IMR-90 (cell line): ENCODE data around the gene HMGA1. TPM values are rescaled to one million over a fixed set of nuclear protein-coding genes. Genes with fewer than 3 reads are reported as not detected.

Experiments used
- ATAC-seq: fragments of 200-7000 bp; cut with Tn5 transposase; 2 replicates; pipeline ENCODE4 v1.9.1; 2020; ENCODE audit warnings: low read depth, mild to moderate bottlenecking, moderate library complexity
- BruUV-seq: library from RNA; stranded (reverse); fragments of 400-500 nt; replicated peaks from 2 replicates; lab custom pipeline; 2021; lab: Mats Ljungman, UMichigan
- CTCF ChIA-PET: fragments of 300-600 bp; formaldehyde crosslinking; extraction: SDS; loops from one replicate; lab custom pipeline; 2021; ENCODE audit warnings: antibody characterized with exemption; lab: Yijun Ruan, JAX
- POLR2A ChIA-PET: fragments of 300-600 bp; sonication (Branson Sonifier 250); formaldehyde crosslinking; loops from one replicate; lab custom pipeline; 2022; ENCODE audit warnings: antibody characterized with exemption; ENCODE audit not compliant: unreplicated experiment; lab: Charles Lee
- DNase-seq: peaks from one replicate; pipeline ENCODE4 v3.0.0; 2013
- H2AFZ ChIP-seq: replicated peaks from 2 replicates; pipeline ENCODE3; 2013; ENCODE audit warnings: low read length, mild to moderate bottlenecking; ENCODE audit not compliant: poor library complexity
- H2AK5ac ChIP-seq: 2 replicates; pipeline ENCODE4 v1.6.1; 2013; ENCODE audit warnings: low read depth, low read length, inconsistent platforms
- H2AK9ac ChIP-seq: replicated peaks from 2 replicates; pipeline ENCODE3; 2013; ENCODE audit warnings: mild to moderate bottlenecking, low read depth, low read length, moderate library complexity; ENCODE audit not compliant: poor library complexity
- H2BK120ac ChIP-seq: 2 replicates; pipeline ENCODE4 v1.6.1; 2013; ENCODE audit warnings: low read depth, low read length, inconsistent platforms
- H2BK15ac ChIP-seq: 3 replicates; pipeline ENCODE4 v1.6.1; 2013; ENCODE audit warnings: low read depth, low read length, inconsistent platforms
- H2BK20ac ChIP-seq: 2 replicates; pipeline ENCODE4 v1.6.1; 2013; ENCODE audit warnings: low read depth, mild to moderate bottlenecking, inconsistent platforms, low read length, moderate library complexity
- H2BK5ac ChIP-seq: 2 replicates; pipeline ENCODE4 v1.6.1; 2013; ENCODE audit warnings: mild to moderate bottlenecking, low read depth, low read length, inconsistent platforms; ENCODE audit not compliant: poor library complexity, severe bottlenecking
- H3K14ac ChIP-seq: replicated peaks from 2 replicates; pipeline ENCODE4 v1.6.1; 2013; ENCODE audit warnings: low read depth, low read length, inconsistent platforms
- H3K18ac ChIP-seq: 2 replicates; pipeline ENCODE4 v1.6.1; 2013; ENCODE audit warnings: low read depth, low read length, control low read depth
- H3K23ac ChIP-seq: 2 replicates; pipeline ENCODE4 v1.6.1; 2013; ENCODE audit warnings: low read depth, low read length, inconsistent platforms
- H3K27ac ChIP-seq: 2 replicates; pipeline ENCODE4 v1.5.1; 2013; ENCODE audit warnings: mild to moderate bottlenecking, control low read depth, low read length; ENCODE audit not compliant: insufficient read depth
- H3K27me3 ChIP-seq: 2 replicates; pipeline ENCODE4 v1.6.1; 2013; ENCODE audit warnings: low read length; ENCODE audit not compliant: control insufficient read depth, insufficient read depth
- H3K36me3 ChIP-seq: 2 replicates; pipeline ENCODE4 v1.6.1; 2013; ENCODE audit warnings: low read length, mixed read lengths; ENCODE audit not compliant: control insufficient read depth, insufficient read depth
- H3K4ac ChIP-seq: 2 replicates; pipeline ENCODE4 v1.6.1; 2013; ENCODE audit warnings: low read depth, low read length, inconsistent platforms
- H3K4me1 ChIP-seq: 2 replicates; pipeline ENCODE4 v1.6.1; 2013; ENCODE audit warnings: low read length, mixed read lengths; ENCODE audit not compliant: control insufficient read depth, insufficient read depth
- H3K4me2 ChIP-seq: 2 replicates; pipeline ENCODE4 v1.6.1; 2013; ENCODE audit warnings: low read depth, mild to moderate bottlenecking, control low read depth, low read length, moderate library complexity
- H3K4me3 ChIP-seq: 2 replicates; pipeline ENCODE4 v1.5.1; 2013; ENCODE audit warnings: low read depth, mild to moderate bottlenecking, control low read depth, low read length, moderate library complexity; ENCODE audit not compliant: insufficient read depth
- H3K56ac ChIP-seq: 2 replicates; pipeline ENCODE4 v1.6.1; 2013; ENCODE audit warnings: low read length, inconsistent platforms; ENCODE audit not compliant: insufficient read depth; ENCODE audit errors: extremely low read depth
- H3K79me1 ChIP-seq, 2 experiments: 2 replicates each; pipeline ENCODE4 v1.6.1; 2013; ENCODE audit warnings: low read length in 2 of 2, inconsistent platforms in 1 of 2, low read depth in 1 of 2
- H3K9ac ChIP-seq: 2 replicates; pipeline ENCODE4 v1.6.1; 2013; ENCODE audit warnings: low read depth, low read length, control low read depth
- H3K9me1 ChIP-seq: 2 replicates; pipeline ENCODE4 v1.6.1; 2013; ENCODE audit warnings: low read length, inconsistent platforms; ENCODE audit not compliant: insufficient read depth
- H3K9me3 ChIP-seq: 2 replicates; pipeline ENCODE4 v1.6.1; 2013; ENCODE audit warnings: low read length; ENCODE audit not compliant: control insufficient read depth, insufficient read depth
- H4K20me1 ChIP-seq: 2 replicates; pipeline ENCODE4 v1.6.1; 2013; ENCODE audit warnings: low read length, inconsistent platforms; ENCODE audit not compliant: insufficient read depth
- H4K5ac ChIP-seq: 2 replicates; pipeline ENCODE4 v1.6.1; 2013; ENCODE audit warnings: mild to moderate bottlenecking, low read depth, low read length, control low read depth
- H4K8ac ChIP-seq, 2 experiments: 2 replicates each; pipeline ENCODE4 v1.6.1; 2013; ENCODE audit warnings: low read depth in 2 of 2, low read length in 2 of 2, control low read depth in 1 of 2, inconsistent platforms in 1 of 2
- H4K91ac ChIP-seq: 2 replicates; pipeline ENCODE4 v1.6.1; 2013; ENCODE audit warnings: low read depth, low read length, inconsistent platforms; ENCODE audit not compliant: insufficient read depth
- CTCF ChIP-seq: conservative IDR thresholded peaks from 2 replicates; pipeline ENCODE4 v1.5.1; 2012; ENCODE audit warnings: mild to moderate bottlenecking, low read depth, low read length, improper control_type of control experiment
- FOS ChIP-seq: fragments of 150-350 bp; IDR thresholded peaks from 2 replicates; pipeline ENCODE4 v1.6.1; 2016; ENCODE audit warnings: low read depth, low read length
- MXI1 ChIP-seq: IDR thresholded peaks from 2 replicates; pipeline ENCODE4 v1.6.1; 2012; ENCODE audit warnings: low read depth, mild to moderate bottlenecking, low read length, moderate library complexity, borderline replicate concordance
- RCOR1 ChIP-seq: IDR thresholded peaks from 2 replicates; pipeline ENCODE4 v1.6.1; 2012; ENCODE audit warnings: mild to moderate bottlenecking, low read length, improper control_type of control experiment; ENCODE audit not compliant: insufficient replicate concordance
- WGBS, 2 experiments: methylation state at CpG; one replicate each; pipeline versions ENCODE4 v1.1.5 to v1.1.7; 2013; ENCODE audit warnings: missing lambda C conversion rate in 2 of 2; ENCODE audit not compliant: insufficient read length in 1 of 2; ENCODE audit errors: extremely low coverage in 2 of 2; 5-methylcytosine and 5-hydroxymethylcytosine counted together
- dilution Hi-C: fragments of 300-500 bp; cut with HindIII; formaldehyde crosslinking; loops from one replicate; pipeline ENCODE4 v1.14.3; 2018; ENCODE audit warnings: low sequenced_read_pairs; ENCODE audit not compliant: unreplicated experiment
- in situ Hi-C: fragments of 300-500 bp; cut with MboI; formaldehyde crosslinking; loops from 3 replicates; pipeline ENCODE4 v1.14.3; 2019; ENCODE audit warnings: low sequenced_read_pairs, inconsistent platforms, mixed read lengths
- intact Hi-C: fragments of 100-400 bp; cut with micrococcal nuclease; formaldehyde crosslinking; loops from 2 replicates; pipeline ENCODE4 v1.10.0; 2022
- polyA plus RNA-seq, 3 experiments: library from polyadenylated mRNA; depleted of rRNA; stranded (reverse); fragments of >200 nt; gene quantifications; 2 replicates each; pipeline ENCODE4 v1.2.3, GENCODE V29; 2012; ENCODE audit warnings: low replicate concordance in 1 of 3
- total RNA-seq: library from RNA; depleted of rRNA; stranded (reverse); fragments of >200 nt; gene quantifications from 2 replicates; pipeline ENCODE4 v1.2.3, GENCODE V29; 2012

The HMGA1 gene
- total and polyA plus RNA-seq, 2 of the 4 experiments (the other 2 are of a cell fraction): 101 to 589 TPM

GRCh38 chr6:34277763-34278112, 41.1 kb downstream of the HMGA1 start:
- WGBS, 2 experiments: no CpG with 5 or more reads among the region's 4 CpGs
- no peak overlapping the region for H3K4ac ChIP-seq
- H4K20me1 ChIP-seq: no peaks in the 10 kb centered on the region
- H3K79me1 ChIP-seq: no peaks in the 10 kb centered on the region
- no peak overlapping the region for H2AK5ac ChIP-seq
- no peak overlapping the region for H3K23ac ChIP-seq
- ChIA-PET CTCF (no interaction called here), POLR2A (no interaction called here)
- H4K91ac ChIP-seq: no peak overlapping the region
- no peak overlapping the region for H2AFZ ChIP-seq
- no peak for TF ChIP-seq FOS
- TF ChIP-seq RCOR1: no peak
- no peak for TF ChIP-seq MXI1
- TF ChIP-seq CTCF: no peak
- dilution Hi-C loops (no loop called here), in situ Hi-C loops (no loop called here), intact Hi-C loops (no loop called here)
- H3K4me3 ChIP-seq: no peak overlapping the region
- H3K9me3 ChIP-seq: no peaks in the 10 kb centered on the region
- no peak for DNase-seq
- H3K9me1 ChIP-seq: peaks cover 11% of the 10 kb centered on the region; the same call in 1 of the 2 replicates
- H2BK15ac ChIP-seq: no peak overlapping the region
- BruUV-seq: no TSS peak
- H3K27ac ChIP-seq: no peak overlapping the region
- no peaks in the 10 kb centered on the region for H3K27me3 ChIP-seq
- no peak overlapping the region for H2BK120ac ChIP-seq
- no peak overlapping the region for H3K4me2 ChIP-seq
- ATAC-seq: no peak
- no peak overlapping the region for H2AK9ac ChIP-seq
- H2BK5ac ChIP-seq: no peak overlapping the region
- H3K14ac ChIP-seq: no peak overlapping the region
- no peak overlapping the region for H3K9ac ChIP-seq
- H4K5ac ChIP-seq: no peak overlapping the region
- 0 out of 2 replicates have a peak, but pooled peaks cover 2% of the 10 kb centered on the region for H3K4me1 ChIP-seq
- peaks cover 6% of the 10 kb centered on the region; the same call in 1 of the 2 replicates for H3K36me3 ChIP-seq
- H4K8ac ChIP-seq: no peak overlapping the region
- no peak overlapping the region for H3K18ac ChIP-seq
- no peak overlapping the region for H2BK20ac ChIP-seq
- H3K56ac ChIP-seq: no peak overlapping the region
